ENCODE measurements around the gene GPC6.

GRCh38 chr13:94309997-94310855 is 1083.6 kb downstream of the GPC6 start:
- TF ChIP-seq CTCF (optimal IDR thresholded peaks at IDR 0.05 in 1 of 3, IDR thresholded peaks at IDR 0.05 in 1 of 3, conservative IDR thresholded peaks at IDR 0.05 in 1 of 3; ENCODE audit: extremely low read depth in 1 of 3, insufficient read depth in 2 of 3, low read length in 3 of 3), result no peak
- no peak for TF ChIP-seq EZH2 (IDR thresholded peaks at IDR 0.05; ENCODE audit: low read length)

Measured in keratinocyte (primary cell).